Activated T-helper 9 cell treated with anti-CD3 and anti-CD28 coated beads, Interleukin-2, amount 50 U/mL, for 16 hours (primary cell): ENCODE measurements around the gene CYB5R3.
"Not testable (repeated sequence)": the region's sequence is repeated elsewhere in the genome, so short reads cannot be mapped to it uniquely, and the experiment has no call there.

Source experiments
- DNase-seq: peaks from one replicate; pipeline ENCODE4 v3.0.0-alpha.2; 2020; ENCODE audit warnings: low read depth

The CYB5R3 gene

GRCh38 chr22:42602470-42602869, 46.7 kb downstream of the CYB5R3 start:
- DNase-seq = no peak

- DNase-seq = no peak
Observed at GRCh38 chr22:42601879-42602465, 47.2 kb downstream of the CYB5R3 start.

GRCh38 chr22:42596863-42597530, 52.2 kb downstream of the CYB5R3 start:
- DNase-seq = no peak

GRCh38 chr22:42596336-42596735, 52.9 kb downstream of the CYB5R3 start:
- no peak for DNase-seq

GRCh38 chr22:42595434-42595833, 53.8 kb downstream of the CYB5R3 start:
- DNase-seq = no peak

GRCh38 chr22:42591987-42592386, 57.2 kb downstream of the CYB5R3 start:
- DNase-seq = no peak

- no peak for DNase-seq
Observed at GRCh38 chr22:42587588-42588175, 61.5 kb downstream of the CYB5R3 start.

- DNase-seq = no peak
Observed at GRCh38 chr22:42586381-42586780, 62.8 kb downstream of the CYB5R3 start.

- no peak for DNase-seq
Observed at GRCh38 chr22:42585096-42585495, 64.1 kb downstream of the CYB5R3 start.

GRCh38 chr22:42584364-42584940, 64.7 kb downstream of the CYB5R3 start:
- DNase-seq = no peak

GRCh38 chr22:42582987-42583386, 66.2 kb downstream of the CYB5R3 start:
- DNase-seq = no peak

GRCh38 chr22:42581762-42582716, 67.2 kb downstream of the CYB5R3 start:
- DNase-seq = peak; percentile 76

GRCh38 chr22:42581194-42581761, 67.9 kb downstream of the CYB5R3 start:
- not testable (repeated sequence) for DNase-seq

GRCh38 chr22:42580040-42580439, 69.2 kb downstream of the CYB5R3 start:
- DNase-seq = not testable (repeated sequence)

GRCh38 chr22:42577623-42578240, 71.5 kb downstream of the CYB5R3 start:
- no peak for DNase-seq

- DNase-seq = not testable (repeated sequence)
Observed at GRCh38 chr22:42577141-42577540, 72.1 kb downstream of the CYB5R3 start.

- DNase-seq = not testable (repeated sequence)
Observed at GRCh38 chr22:42575996-42576574, 73.1 kb downstream of the CYB5R3 start.

GRCh38 chr22:42574468-42574867, 74.7 kb downstream of the CYB5R3 start:
- DNase-seq = not testable (repeated sequence)

- DNase-seq = not testable (repeated sequence)
Observed at GRCh38 chr22:42574046-42574445, 75.1 kb downstream of the CYB5R3 start.

- DNase-seq = not testable (repeated sequence)
Observed at GRCh38 chr22:42571068-42571467, 78.1 kb downstream of the CYB5R3 start.

- not testable (repeated sequence) for DNase-seq
Observed at GRCh38 chr22:42570580-42570979, 78.6 kb downstream of the CYB5R3 start.
